Esophagus squamous epithelium (tissue), 4 donors: ENCODE measurements around the gene KCNA10.

Experiments used
- POLR2A ChIP-seq, 4 donors: fragments of 450-650 bp; IDR thresholded peaks; one replicate each; pipeline ENCODE4 v1.6.1; 2017; ENCODE audit warnings: antibody characterized with exemption in 4 of 4, mild to moderate bottlenecking in 4 of 4, moderate library complexity in 3 of 4
- TF ChIP-seq, protein P1 (sequence below), 6 experiments: fragments of 450-650 bp in 4 of 6; fragments of 200-600 bp in 2 of 6; sonication (generic) in 2 of 6; IDR thresholded peaks; one replicate each; pipeline ENCODE4 v1.5.1; 2016 to 2019; ENCODE audit warnings: antibody characterized with exemption in 6 of 6, mild to moderate bottlenecking in 4 of 6, moderate library complexity in 4 of 6

- TF ChIP-seq, protein P1, sequence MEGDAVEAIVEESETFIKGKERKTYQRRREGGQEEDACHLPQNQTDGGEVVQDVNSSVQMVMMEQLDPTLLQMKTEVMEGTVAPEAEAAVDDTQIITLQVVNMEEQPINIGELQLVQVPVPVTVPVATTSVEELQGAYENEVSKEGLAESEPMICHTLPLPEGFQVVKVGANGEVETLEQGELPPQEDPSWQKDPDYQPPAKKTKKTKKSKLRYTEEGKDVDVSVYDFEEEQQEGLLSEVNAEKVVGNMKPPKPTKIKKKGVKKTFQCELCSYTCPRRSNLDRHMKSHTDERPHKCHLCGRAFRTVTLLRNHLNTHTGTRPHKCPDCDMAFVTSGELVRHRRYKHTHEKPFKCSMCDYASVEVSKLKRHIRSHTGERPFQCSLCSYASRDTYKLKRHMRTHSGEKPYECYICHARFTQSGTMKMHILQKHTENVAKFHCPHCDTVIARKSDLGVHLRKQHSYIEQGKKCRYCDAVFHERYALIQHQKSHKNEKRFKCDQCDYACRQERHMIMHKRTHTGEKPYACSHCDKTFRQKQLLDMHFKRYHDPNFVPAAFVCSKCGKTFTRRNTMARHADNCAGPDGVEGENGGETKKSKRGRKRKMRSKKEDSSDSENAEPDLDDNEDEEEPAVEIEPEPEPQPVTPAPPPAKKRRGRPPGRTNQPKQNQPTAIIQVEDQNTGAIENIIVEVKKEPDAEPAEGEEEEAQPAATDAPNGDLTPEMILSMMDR (IDR thresholded peaks at IDR 0.05): no peak
- no peak for TF ChIP-seq POLR2A (IDR thresholded peaks at IDR 0.05)
Measured at GRCh38 chr1:110494036-110494435, 24.9 kb downstream of the KCNA10 start.
